Muscle of arm (tissue), 14 donors: ENCODE data around the gene PGGT1B. TPM values are rescaled to one million over a fixed set of nuclear protein-coding genes. Genes with fewer than 3 reads are reported as not detected.

Source experiments
- DNase-seq: peaks from one replicate; pipeline ENCODE4 v3.0.0-alpha.2; 2013
- long read RNA-seq, 11 donors: transcript quantifications; one replicate each; lab custom pipeline, GENCODE V29; 2026
- polyA plus RNA-seq, 12 donors: library from polyadenylated mRNA; unstranded; fragments of 120-200 nt; gene quantifications; one replicate each; pipeline ENCODE4 v1.2.1, GENCODE V29; 2013; ENCODE audit not compliant: insufficient read length in 12 of 12

The PGGT1B gene
- polyA plus RNA-seq, result 10 to 100 TPM in 11 of 12 donors, not detected in 1; 19.5 to 37.2 (median 23.4) TPM
- long read RNA-seq, donor 1, full-length matches to known transcripts, result 10 of 10 reads
- long read RNA-seq, donor 1, partial matches to known transcripts, result 0 of 10 reads
- long read RNA-seq, donor 1, other reads (novel, unspliced or antisense), result 0 of 10 reads
- long read RNA-seq, donor 2, full-length matches to known transcripts, result 7 of 7 reads
- long read RNA-seq, donor 2, partial matches to known transcripts, result 0 of 7 reads
- long read RNA-seq, donor 2, other reads (novel, unspliced or antisense), result 0 of 7 reads
- long read RNA-seq, donor 3, full-length matches to known transcripts, result 5 of 5 reads
- long read RNA-seq, donor 3, partial matches to known transcripts, result 0 of 5 reads
- long read RNA-seq, donor 3, other reads (novel, unspliced or antisense), result 0 of 5 reads
- long read RNA-seq, donor 4, full-length matches to known transcripts, result 2 of 2 reads
- long read RNA-seq, donor 4, partial matches to known transcripts, result 0 of 2 reads
- long read RNA-seq, donor 4, other reads (novel, unspliced or antisense), result 0 of 2 reads
- long read RNA-seq, donor 5, full-length matches to known transcripts, result 6 of 6 reads
- long read RNA-seq, donor 5, partial matches to known transcripts, result 0 of 6 reads
- long read RNA-seq, donor 5, other reads (novel, unspliced or antisense), result 0 of 6 reads
- long read RNA-seq, donor 6, full-length matches to known transcripts, result 1 of 1 reads
- long read RNA-seq, donor 6, partial matches to known transcripts, result 0 of 1 reads
- long read RNA-seq, donor 6, other reads (novel, unspliced or antisense), result 0 of 1 reads
- long read RNA-seq, donor 7, full-length matches to known transcripts, result 4 of 4 reads
- long read RNA-seq, donor 7, partial matches to known transcripts, result 0 of 4 reads
- long read RNA-seq, donor 7, other reads (novel, unspliced or antisense), result 0 of 4 reads
- long read RNA-seq, donor 8, full-length matches to known transcripts, result 9 of 9 reads
- long read RNA-seq, donor 8, partial matches to known transcripts, result 0 of 9 reads
- long read RNA-seq, donor 8, other reads (novel, unspliced or antisense), result 0 of 9 reads
- long read RNA-seq, donor 9, full-length matches to known transcripts, result 4 of 4 reads
- long read RNA-seq, donor 9, partial matches to known transcripts, result 0 of 4 reads
- long read RNA-seq, donor 9, other reads (novel, unspliced or antisense), result 0 of 4 reads
- long read RNA-seq, donor 10, full-length matches to known transcripts, result 3 of 3 reads
- long read RNA-seq, donor 10, partial matches to known transcripts, result 0 of 3 reads
- long read RNA-seq, donor 10, other reads (novel, unspliced or antisense), result 0 of 3 reads
- long read RNA-seq, donor 11, full-length matches to known transcripts, result 4 of 4 reads
- long read RNA-seq, donor 11, partial matches to known transcripts, result 0 of 4 reads
- long read RNA-seq, donor 11, other reads (novel, unspliced or antisense), result 0 of 4 reads

- peak; percentile 79 for DNase-seq
Observed at GRCh38 chr5:115262321-115263077, at the start of gene PGGT1B. PGGT1B (minus strand) TSS chr5:115262877; CDS start chr5:115262851, 26 bp downstream.

- peak; percentile 30 for DNase-seq
Observed at GRCh38 chr5:115309751-115310370, 47.2 kb upstream of the PGGT1B start.

DNA sequence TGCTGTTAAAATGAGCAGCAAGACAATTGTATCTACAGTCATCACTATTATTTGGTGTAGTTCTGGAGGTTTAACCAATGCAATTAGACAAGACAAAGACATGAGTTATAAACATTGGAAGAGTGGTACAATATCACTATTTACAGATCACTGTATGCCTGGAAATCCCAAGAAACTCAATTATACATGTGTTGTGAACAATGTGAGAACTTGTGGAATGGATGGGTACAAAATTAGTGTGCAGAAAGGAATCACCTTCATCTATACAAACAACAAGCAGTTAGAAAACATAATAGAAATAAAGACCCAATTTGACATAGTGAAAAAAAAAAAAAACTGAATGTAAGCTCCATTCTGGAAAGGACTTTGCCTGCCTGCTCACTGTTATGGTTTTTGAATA lies 46.1 kb upstream of the PGGT1B start:
- DNase-seq, result no peak

- DNase-seq, result no peak
Observed at GRCh38 chr5:115306011-115306536, 43.4 kb upstream of the PGGT1B start.

DNA sequence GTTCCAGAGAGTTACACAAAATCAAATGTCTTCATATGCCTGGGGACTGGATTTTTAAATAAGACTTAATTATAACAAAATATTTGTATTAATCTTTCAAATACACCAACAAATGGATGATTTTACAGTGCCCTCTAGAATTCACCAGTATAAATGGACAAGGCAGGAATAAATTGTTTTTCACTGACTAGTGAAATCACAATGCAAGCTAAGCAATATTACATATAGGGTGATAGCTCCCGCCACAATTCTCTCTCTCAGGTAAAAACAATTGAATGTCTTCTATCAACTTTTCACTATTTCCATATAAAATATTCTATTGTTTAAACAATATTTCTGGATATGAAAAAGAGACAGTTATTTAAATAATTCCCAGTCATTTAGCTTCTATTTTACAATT lies 41.8 kb upstream of the PGGT1B start:
- DNase-seq, result no peak

DNA sequence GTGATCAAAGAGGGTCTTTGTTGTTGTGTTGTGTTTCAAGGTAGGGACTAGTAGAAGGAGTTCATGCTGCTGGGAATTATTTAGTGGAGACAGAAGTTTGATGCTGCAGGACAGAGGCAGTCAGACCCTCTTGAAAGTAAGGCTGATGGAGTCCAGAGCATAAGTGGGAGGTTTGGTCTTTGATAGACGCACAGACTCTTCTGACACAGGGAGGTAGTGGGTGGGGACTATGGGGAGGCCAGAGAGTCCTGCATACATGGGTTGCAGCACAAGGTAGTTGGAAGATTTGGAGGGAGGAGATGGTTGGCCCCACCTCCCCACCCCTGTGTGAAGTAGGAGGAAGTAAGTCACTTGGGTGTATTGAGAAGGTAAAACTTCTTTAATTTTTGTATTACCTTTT lies 36.1 kb upstream of the PGGT1B start:
- DNase-seq, result no peak

GRCh38 chr5:115297031-115297430 lies 34.4 kb upstream of the PGGT1B start:
- DNase-seq, result no peak

GRCh38 chr5:115296124-115297022 lies 33.7 kb upstream of the PGGT1B start, which contains the start of gene CCDC112:
CCDC112 (minus strand) TSS chr5:115296654; CDS start chr5:115296543, 111 bp downstream.
- peak; percentile 40 for DNase-seq

- DNase-seq, result no peak
Observed at GRCh38 chr5:115295777-115296123, 33.1 kb upstream of the PGGT1B start.

DNA sequence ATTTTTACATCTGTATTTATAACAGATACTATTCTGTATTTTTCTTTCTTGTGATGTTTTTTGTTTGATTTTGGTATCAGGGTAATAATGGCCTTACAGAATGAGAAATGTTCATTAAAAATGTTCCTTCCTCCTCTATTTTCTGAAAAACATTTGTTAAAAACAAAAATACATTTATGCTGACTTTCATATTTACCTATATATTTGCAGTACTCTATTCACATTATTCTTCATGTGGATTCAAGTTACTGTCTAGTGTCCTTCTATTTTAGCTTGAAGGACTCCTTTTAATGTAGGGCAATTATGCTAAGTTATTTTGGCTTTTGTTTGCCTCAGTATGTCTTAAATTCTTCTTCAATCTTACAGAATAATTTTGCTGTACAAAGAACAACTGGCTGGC lies 28.7 kb upstream of the PGGT1B start:
- DNase-seq, result no peak

DNA sequence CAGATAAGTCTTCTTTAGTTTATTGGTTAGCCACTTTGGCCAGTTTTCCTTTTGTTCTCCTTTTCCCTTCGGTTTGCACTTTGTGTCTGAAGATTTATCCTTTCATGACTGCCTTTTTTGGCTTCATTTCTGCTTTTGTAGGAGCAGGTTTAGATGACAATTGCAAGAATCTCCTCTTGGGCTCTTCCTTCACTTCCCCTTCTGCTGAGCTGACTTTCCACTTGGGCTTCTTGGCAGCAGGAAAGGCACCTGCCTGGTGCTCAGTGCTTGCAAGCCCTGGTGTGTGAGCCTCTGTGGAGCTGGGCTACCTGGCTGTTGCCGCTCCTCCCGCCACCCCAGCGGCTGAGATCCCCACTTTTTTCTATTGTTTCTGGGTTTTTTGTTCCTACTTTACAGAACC lies 26.4 kb upstream of the PGGT1B start:
- DNase-seq, result no peak

DNA sequence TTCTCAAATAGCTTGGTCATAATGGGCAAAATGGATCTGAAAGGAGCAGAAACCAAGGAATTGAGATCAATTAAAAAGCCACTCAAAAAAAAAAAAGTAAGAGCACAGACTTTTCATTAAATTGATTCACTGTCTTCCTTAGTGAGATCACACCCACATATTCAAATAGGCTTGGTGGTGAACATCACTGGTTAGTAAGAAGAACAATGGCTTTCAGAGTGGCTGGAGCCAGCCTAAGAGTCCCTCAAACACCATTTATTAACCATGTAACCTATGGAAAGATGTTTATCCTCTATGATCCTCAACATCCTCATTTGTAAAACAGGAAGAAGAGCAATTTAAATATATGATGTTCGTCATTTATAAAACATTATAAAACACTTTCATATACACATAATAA lies 21.3 kb upstream of the PGGT1B start:
- DNase-seq, result no peak

- no peak for DNase-seq
Observed at GRCh38 chr5:115282131-115282530, 19.5 kb upstream of the PGGT1B start.

GRCh38 chr5:115274584-115274983 lies 11.9 kb upstream of the PGGT1B start:
- no peak for DNase-seq

GRCh38 chr5:115272297-115272958 lies 9.8 kb upstream of the PGGT1B start:
- no peak for DNase-seq

DNA sequence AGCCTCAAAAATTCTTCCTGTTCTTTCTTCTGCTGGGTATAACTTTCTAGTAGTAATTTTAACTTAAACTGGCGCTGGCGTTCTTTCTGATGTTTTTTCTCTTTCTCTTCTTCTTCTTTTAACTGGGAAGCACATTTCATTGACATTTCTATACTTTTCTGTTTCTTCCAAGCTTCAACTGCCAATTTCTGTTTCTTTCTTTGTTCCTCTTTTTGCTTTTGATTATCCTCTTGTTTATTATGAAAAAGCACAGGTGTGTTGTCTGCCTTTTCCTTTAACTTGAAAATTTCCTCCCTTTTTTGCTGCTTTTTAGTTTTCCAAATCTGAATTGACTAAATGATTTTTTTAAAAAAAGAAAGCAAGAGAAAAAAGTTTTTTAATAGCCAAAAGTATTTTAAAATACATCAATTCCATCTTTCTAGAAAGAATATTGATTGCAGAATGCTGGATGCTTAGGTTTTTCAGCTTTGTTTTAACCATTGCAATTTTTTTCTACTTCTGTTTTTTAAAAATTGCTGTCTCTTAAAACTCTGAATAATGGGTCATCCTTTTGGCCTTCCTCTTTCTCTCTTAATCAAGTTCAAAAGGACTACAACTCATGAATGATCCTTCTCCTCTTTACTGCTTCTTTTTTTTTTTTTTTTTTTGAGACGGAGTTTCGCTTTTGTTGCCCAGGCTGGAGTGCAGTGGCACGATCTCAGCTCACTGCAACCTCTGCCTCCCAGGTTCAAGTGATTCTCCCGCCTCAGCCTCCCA lies 8.8 kb upstream of the PGGT1B start:
- DNase-seq, result no peak

- no peak for DNase-seq
Observed at GRCh38 chr5:115267617-115268016, 4.9 kb upstream of the PGGT1B start.

- no peak for DNase-seq
Observed at GRCh38 chr5:115265220-115265619, 2.5 kb upstream of the PGGT1B start.
